Activated effector memory CD4-positive, alpha-beta T cell treated with anti-CD3 and anti-CD28 coated beads, Interleukin-2, amount 50 U/mL, for 16 hours (primary cell): Measurements from ENCODE around the gene STK32B.
"Not testable (repeated sequence)": the region's sequence is repeated elsewhere in the genome, so short reads cannot be mapped to it uniquely, and the experiment has no call there.

ENCODE experiments used
- DNase-seq: peaks from one replicate; pipeline ENCODE4 v3.0.0-alpha.2; 2020

STK32B gene

GRCh38 chr4:5030927-5031326 is 20.4 kb upstream of the STK32B start:
- DNase-seq, result no peak

- DNase-seq, result peak; percentile 44
These were observed 18.5 kb upstream of the STK32B start for GRCh38 chr4:5032813-5033212.

GRCh38 chr4:5033281-5033841 is 17.9 kb upstream of the STK32B start:
- DNase-seq, result no peak

GRCh38 chr4:5034206-5034605 is 17.1 kb upstream of the STK32B start:
- DNase-seq, result no peak

- no peak for DNase-seq
These were observed 15.0 kb upstream of the STK32B start for GRCh38 chr4:5036239-5036638.

- no peak for DNase-seq
These were observed 13.4 kb upstream of the STK32B start for GRCh38 chr4:5037553-5038551.

- no peak for DNase-seq
These were observed 11.5 kb upstream of the STK32B start for GRCh38 chr4:5039800-5040199.

- no peak for DNase-seq
These were observed 10.2 kb upstream of the STK32B start for GRCh38 chr4:5040856-5041620.

- no peak for DNase-seq
These were observed 9.6 kb upstream of the STK32B start for GRCh38 chr4:5041699-5042098.

- DNase-seq, result no peak
These were observed 7.7 kb upstream of the STK32B start for GRCh38 chr4:5043579-5043978.

- DNase-seq, result no peak
These were observed 6.9 kb upstream of the STK32B start for GRCh38 chr4:5044341-5044740.

GRCh38 chr4:5045097-5045496 is 6.2 kb upstream of the STK32B start:
- DNase-seq, result no peak

- DNase-seq, result no peak
These were observed 2.6 kb upstream of the STK32B start for GRCh38 chr4:5048721-5049120.

- no peak for DNase-seq
These were observed 581 bp upstream of the STK32B start for GRCh38 chr4:5050520-5051277.

GRCh38 chr4:5052204-5052702 is 973 bp downstream of the STK32B start:
- DNase-seq, result no peak

- no peak for DNase-seq
These were observed 1.6 kb downstream of the STK32B start for GRCh38 chr4:5052726-5053425.

- DNase-seq, result no peak
These were observed 3.3 kb downstream of the STK32B start for GRCh38 chr4:5054532-5054931.

- no peak for DNase-seq
These were observed 4.1 kb downstream of the STK32B start for GRCh38 chr4:5055411-5055810.

GRCh38 chr4:5066101-5066500 is 14.8 kb downstream of the STK32B start:
- DNase-seq, result no peak

GRCh38 chr4:5066968-5067367 is 15.7 kb downstream of the STK32B start:
- DNase-seq, result not testable (repeated sequence)

- DNase-seq, result no peak
These were observed 16.6 kb downstream of the STK32B start for GRCh38 chr4:5067908-5068307.

- no peak for DNase-seq
These were observed 18.6 kb downstream of the STK32B start for GRCh38 chr4:5069901-5070300.
